Osteocyte (in vitro differentiated cells): ENCODE results near the gene PTS. TPM values are rescaled to one million over a fixed set of nuclear protein-coding genes. Genes with fewer than 3 reads are reported as not detected.
A peak's percentile ranks its signal among the peaks of the same experiment; 100 is the strongest.

Experiments used
- DNase-seq: peaks from one replicate; pipeline ENCODE4 v3.0.0; 2021; ENCODE audit warnings: mixed read lengths; ENCODE audit not compliant: unreplicated experiment; ENCODE audit errors: extremely low spot score
- H3K27ac Mint-ChIP-seq: one replicate; pipeline ENCODE4 v1.8.0; 2021; ENCODE audit warnings: mild to moderate bottlenecking, mixed read lengths; ENCODE audit not compliant: unreplicated experiment
- H3K27me3 Mint-ChIP-seq: one replicate; pipeline ENCODE4 v1.8.0; 2021; ENCODE audit warnings: mixed read lengths; ENCODE audit not compliant: unreplicated experiment
- H3K36me3 Mint-ChIP-seq: one replicate; pipeline ENCODE4 v1.8.0; 2021; ENCODE audit warnings: mixed read lengths; ENCODE audit not compliant: unreplicated experiment
- H3K4me1 Mint-ChIP-seq: one replicate; pipeline ENCODE4 v1.8.0; 2021; ENCODE audit warnings: mixed read lengths; ENCODE audit not compliant: unreplicated experiment
- H3K4me3 Mint-ChIP-seq: one replicate; pipeline ENCODE4 v1.8.0; 2021; ENCODE audit warnings: mild to moderate bottlenecking, moderate library complexity, mixed read lengths; ENCODE audit not compliant: unreplicated experiment
- H3K9me3 Mint-ChIP-seq: one replicate; pipeline ENCODE4 v1.8.0; 2021; ENCODE audit warnings: mixed read lengths; ENCODE audit not compliant: unreplicated experiment
- CTCF ChIP-seq: fragments of 200-600 bp; sonication (generic); IDR thresholded peaks from 2 replicates; pipeline ENCODE4 v1.5.0; 2021; ENCODE audit warnings: antibody characterized with exemption, mild to moderate bottlenecking, moderate library complexity
- total RNA-seq: library from RNA; stranded (reverse); gene quantifications from 2 replicates; pipeline ENCODE4 v1.2.1, GENCODE V29; 2021

Gene PTS
- total RNA-seq, 1 donor from 2014 or later = 44.0 TPM

GRCh38 chr11:112223754-112224532 lies 2.3 kb upstream of the PTS start:
- Mint-ChIP-seq H3K36me3 (peaks cover 9% of the 10 kb centered on the region), H3K9me3 (no peaks in the 10 kb centered on the region), H3K27ac (no peak overlapping the region), H3K4me3 (no peak overlapping the region), H3K27me3 (no peaks in the 10 kb centered on the region), H3K4me1 (peaks cover 25% of the 10 kb centered on the region)
- no peak for TF ChIP-seq CTCF
- no peak for DNase-seq

- H3K27me3 Mint-ChIP-seq = no peaks in the 10 kb centered on the region
- H3K36me3 Mint-ChIP-seq = peaks cover 22% of the 10 kb centered on the region
- H3K9me3 Mint-ChIP-seq = no peaks in the 10 kb centered on the region
- H3K27ac Mint-ChIP-seq = peak overlapping the region; percentile 98
- H3K4me3 Mint-ChIP-seq = peak overlapping the region; percentile 76
- H3K4me1 Mint-ChIP-seq = peaks cover 38% of the 10 kb centered on the region
- TF ChIP-seq CTCF = no peak
- DNase-seq = no peak
Observed at GRCh38 chr11:112225753-112226061, 521 bp upstream of the PTS start.

GRCh38 chr11:112226831-112227401 lies 688 bp downstream of the PTS start:
- peaks cover 34% of the 10 kb centered on the region for H3K4me1 Mint-ChIP-seq

GRCh38 chr11:112227471-112227870 lies 1.2 kb downstream of the PTS start:
- Mint-ChIP-seq H3K9me3 (no peaks in the 10 kb centered on the region), H3K27ac (peak overlapping the region; percentile 98), H3K36me3 (peaks cover 30% of the 10 kb centered on the region), H3K4me1 (peaks cover 34% of the 10 kb centered on the region), H3K4me3 (peak overlapping the region; percentile 76), H3K27me3 (no peaks in the 10 kb centered on the region)
- no peak for TF ChIP-seq CTCF
- no peak for DNase-seq

More at GRCh38 chr11:112226831-112227401, 688 bp downstream of the PTS start:
- no peaks in the 10 kb centered on the region for H3K27me3 Mint-ChIP-seq
- H3K27ac Mint-ChIP-seq = peak overlapping the region; percentile 98
- no peak for DNase-seq
- no peaks in the 10 kb centered on the region for H3K9me3 Mint-ChIP-seq
- H3K4me3 Mint-ChIP-seq = peak overlapping the region; percentile 76
- TF ChIP-seq CTCF = no peak
- peaks cover 30% of the 10 kb centered on the region for H3K36me3 Mint-ChIP-seq

- Mint-ChIP-seq H3K4me3 (no peak overlapping the region), H3K27me3 (no peaks in the 10 kb centered on the region), H3K9me3 (no peaks in the 10 kb centered on the region), H3K27ac (no peak overlapping the region), H3K36me3 (peaks cover 30% of the 10 kb centered on the region), H3K4me1 (peaks cover 34% of the 10 kb centered on the region)
- TF ChIP-seq CTCF = no peak
- no peak for DNase-seq
Observed at GRCh38 chr11:112228706-112229105, 2.5 kb downstream of the PTS start.
